Left ventricle myocardium inferior (tissue), 1 donor: ENCODE data around the gene CCNK. TPM values are rescaled to one million over a fixed set of nuclear protein-coding genes. Genes with fewer than 3 reads are reported as not detected.
A peak's percentile ranks its signal among the peaks of the same experiment; 100 is the strongest.

Experiments
- DNase-seq: peaks from one replicate; pipeline ENCODE4 v3.0.0-alpha.2; 2020
- H3K27ac ChIP-seq: fragments of 200-600 bp; replicated peaks from 2 replicates; pipeline ENCODE4 v1.8.0; 2021
- H3K27me3 ChIP-seq: fragments of 200-600 bp; 2 replicates; pipeline ENCODE4 v1.8.0; 2021; ENCODE audit warnings: low read depth
- H3K36me3 ChIP-seq: fragments of 200-600 bp; 2 replicates; pipeline ENCODE4 v1.8.0; 2021
- H3K4me1 ChIP-seq: fragments of 200-600 bp; 2 replicates; pipeline ENCODE4 v1.8.0; 2021
- H3K4me3 ChIP-seq: fragments of 200-600 bp; 2 replicates; pipeline ENCODE4 v1.8.0; 2021; ENCODE audit warnings: mild to moderate bottlenecking, moderate library complexity
- H3K9me3 ChIP-seq: fragments of 200-600 bp; replicated peaks from 2 replicates; pipeline ENCODE4 v1.8.0; 2021
- CTCF ChIP-seq: fragments of 200-600 bp; IDR thresholded peaks from 2 replicates; pipeline ENCODE4 v1.8.0; 2021; ENCODE audit warnings: antibody characterized with exemption, mild to moderate bottlenecking, borderline replicate concordance
- intact Hi-C: fragments of 100-400 bp; cut with micrococcal nuclease; formaldehyde crosslinking; loops from one replicate; pipeline ENCODE4 v1.11.0; 2022
- total RNA-seq: library from RNA; stranded (reverse); fragmentation: NEBNext Ultra II Directional; extraction: Animal tissue kit (Norgen Biotek cat#: 25700); gene quantifications from one replicate; pipeline ENCODE4 v1.2.1, GENCODE V29; 2021
- donor health status: DM: no; HTN: yes; CAD: no; lungs with severe emphysema.

CCNK gene
- total RNA-seq, 1 donor from 2014 or later = 32.2 TPM

GRCh38 chr14:99478128-99478527 lies 3.1 kb upstream of the CCNK start:
- Histone ChIP-seq H3K4me3 (peak overlapping the region; percentile 92), H3K9me3 (no peaks in the 10 kb centered on the region), H3K4me1 (peaks cover 73% of the 10 kb centered on the region), H3K27me3 (no peaks in the 10 kb centered on the region), H3K36me3 (no peaks in the 10 kb centered on the region), H3K27ac (peak overlapping the region; percentile 95)
- DNase-seq = no peak
- TF ChIP-seq CTCF = no peak
- intact Hi-C loops = no loop called here

- Histone ChIP-seq H3K27me3 (no peaks in the 10 kb centered on the region), H3K9me3 (no peaks in the 10 kb centered on the region), H3K4me3 (peak overlapping the region; percentile 92), H3K4me1 (peaks cover 73% of the 10 kb centered on the region), H3K36me3 (no peaks in the 10 kb centered on the region), H3K27ac (peak overlapping the region; percentile 95)
- intact Hi-C loops = no loop called here
- no peak for DNase-seq
- no peak for TF ChIP-seq CTCF
Measured at GRCh38 chr14:99479160-99479905, 1.9 kb upstream of the CCNK start.

- intact Hi-C loops = no loop called here
Measured at GRCh38 chr14:99479906-99480869, 1.0 kb upstream of the CCNK start, which contains the start of gene SETD3. Gene SETD3 (minus strand): TSS chr14:99480859. CDS start chr14:99465805, 15,054 bp downstream.

GRCh38 chr14:99481745-99482099 lies 513 bp downstream of the CCNK start:
- intact Hi-C loops = no loop called here
- no peaks in the 10 kb centered on the region for H3K36me3 ChIP-seq
- peak overlapping the region; percentile 95 for H3K27ac ChIP-seq
- no peaks in the 10 kb centered on the region for H3K9me3 ChIP-seq
- no peaks in the 10 kb centered on the region for H3K27me3 ChIP-seq
- TF ChIP-seq CTCF = no peak
- H3K4me3 ChIP-seq = peak overlapping the region; percentile 92
- peaks cover 82% of the 10 kb centered on the region for H3K4me1 ChIP-seq
- DNase-seq = no peak

More at GRCh38 chr14:99479906-99480869, 1.0 kb upstream of the CCNK start, which contains the start of gene SETD3:
- DNase-seq = peak; percentile 67
- H3K9me3 ChIP-seq = no peaks in the 10 kb centered on the region
- H3K27ac ChIP-seq = peak within 1 kb of the TSS; percentile 95
- H3K36me3 ChIP-seq = no peaks in the 10 kb centered on the region
- peak; percentile 46 for TF ChIP-seq CTCF
- peaks cover 73% of the 10 kb centered on the region for H3K4me1 ChIP-seq
- H3K27me3 ChIP-seq = no peaks in the 10 kb centered on the region
- H3K4me3 ChIP-seq = peak within 1 kb of the TSS; percentile 92

- Histone ChIP-seq H3K27me3 (no peaks in the 10 kb centered on the region), H3K9me3 (no peaks in the 10 kb centered on the region), H3K27ac (no peak overlapping the region), H3K4me1 (peaks cover 90% of the 10 kb centered on the region), H3K4me3 (no peak overlapping the region), H3K36me3 (no peaks in the 10 kb centered on the region)
- intact Hi-C loops = no loop called here
- TF ChIP-seq CTCF = no peak
- DNase-seq = no peak
Measured at GRCh38 chr14:99484106-99484505, 2.9 kb downstream of the CCNK start.
